GM12872 (cell line): ENCODE measurements around the gene RAB15.

Experiments used
- TF ChIP-seq, protein P1 (sequence below): IDR thresholded peaks from 3 replicates; pipeline ENCODE4 v1.5.1; 2011; ENCODE audit warnings: low read depth, mild to moderate bottlenecking, low read length, moderate library complexity; ENCODE audit not compliant: insufficient read depth

The RAB15 gene

DNA sequence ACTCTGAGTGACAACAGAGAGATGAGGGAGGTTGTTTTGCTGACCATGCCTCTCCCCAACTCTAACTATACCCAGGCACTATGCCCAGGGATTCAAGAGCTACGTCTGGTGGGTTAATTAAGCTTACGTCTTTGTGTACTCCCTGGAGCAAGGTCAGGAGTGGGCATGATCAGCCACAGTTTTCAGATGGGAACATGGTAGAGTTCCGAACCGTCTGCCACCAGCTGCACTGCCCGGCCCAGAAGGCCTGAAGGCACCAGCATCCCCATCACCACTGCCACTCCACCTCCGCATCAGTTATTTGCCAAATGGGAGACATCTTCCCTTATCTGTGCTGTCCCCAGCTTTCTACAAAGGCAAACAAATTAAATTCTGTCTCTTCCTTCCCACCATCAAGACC is 18.5 kb downstream of the RAB15 start:
- TF ChIP-seq, protein P1, sequence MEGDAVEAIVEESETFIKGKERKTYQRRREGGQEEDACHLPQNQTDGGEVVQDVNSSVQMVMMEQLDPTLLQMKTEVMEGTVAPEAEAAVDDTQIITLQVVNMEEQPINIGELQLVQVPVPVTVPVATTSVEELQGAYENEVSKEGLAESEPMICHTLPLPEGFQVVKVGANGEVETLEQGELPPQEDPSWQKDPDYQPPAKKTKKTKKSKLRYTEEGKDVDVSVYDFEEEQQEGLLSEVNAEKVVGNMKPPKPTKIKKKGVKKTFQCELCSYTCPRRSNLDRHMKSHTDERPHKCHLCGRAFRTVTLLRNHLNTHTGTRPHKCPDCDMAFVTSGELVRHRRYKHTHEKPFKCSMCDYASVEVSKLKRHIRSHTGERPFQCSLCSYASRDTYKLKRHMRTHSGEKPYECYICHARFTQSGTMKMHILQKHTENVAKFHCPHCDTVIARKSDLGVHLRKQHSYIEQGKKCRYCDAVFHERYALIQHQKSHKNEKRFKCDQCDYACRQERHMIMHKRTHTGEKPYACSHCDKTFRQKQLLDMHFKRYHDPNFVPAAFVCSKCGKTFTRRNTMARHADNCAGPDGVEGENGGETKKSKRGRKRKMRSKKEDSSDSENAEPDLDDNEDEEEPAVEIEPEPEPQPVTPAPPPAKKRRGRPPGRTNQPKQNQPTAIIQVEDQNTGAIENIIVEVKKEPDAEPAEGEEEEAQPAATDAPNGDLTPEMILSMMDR = no peak

- TF ChIP-seq, protein P1 = no peak
Observed at GRCh38 chr14:64953310-64953654, 18.9 kb downstream of the RAB15 start.

GRCh38 chr14:64952598-64953309 is 19.4 kb downstream of the RAB15 start:
- TF ChIP-seq, protein P1 = peak; percentile 50

GRCh38 chr14:64951724-64952123 is 20.4 kb downstream of the RAB15 start:
- TF ChIP-seq, protein P1 = no peak

- TF ChIP-seq, protein P1 = no peak
Observed at GRCh38 chr14:64951291-64951690, 20.8 kb downstream of the RAB15 start.

DNA sequence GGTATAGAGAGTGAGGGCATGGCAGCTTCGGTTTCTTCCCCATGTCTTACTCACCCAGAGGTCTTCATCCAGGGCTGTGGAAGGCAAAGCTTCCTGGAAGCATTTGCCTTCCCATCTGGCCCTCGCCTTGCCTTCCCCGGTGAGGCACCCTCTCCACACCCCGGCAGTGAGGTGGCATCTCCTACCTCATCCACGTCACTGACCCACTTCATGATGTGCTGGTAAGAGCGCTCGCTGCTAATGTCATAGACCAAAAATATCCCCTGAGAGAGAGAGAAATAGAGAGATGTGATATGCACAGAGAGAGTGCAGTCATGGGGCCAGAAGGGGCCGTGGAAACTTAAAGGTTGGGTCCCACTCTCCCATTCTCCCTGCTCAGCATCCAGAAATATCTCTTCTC is 21.2 kb downstream of the RAB15 start:
- TF ChIP-seq, protein P1 = no peak

GRCh38 chr14:64948612-64949210 is 23.4 kb downstream of the RAB15 start:
- TF ChIP-seq, protein P1 = no peak
